Activated naive CD4-positive, alpha-beta T cell treated with anti-CD3 and anti-CD28 coated beads for 36 hours (primary cell): ENCODE results near the gene KRT28. TPM values are rescaled to one million over a fixed set of nuclear protein-coding genes. Genes with fewer than 3 reads are reported as not detected.
"Not testable (repeated sequence)": the region's sequence is repeated elsewhere in the genome, so short reads cannot be mapped to it uniquely, and the experiment has no call there.

Experiments used
- CTCF ChIA-PET: fragments of 350-600 bp; sonication (Branson Sonifier 250); formaldehyde crosslinking; loops from one replicate; lab custom pipeline; 2021; ENCODE audit warnings: antibody characterized with exemption; lab: Charles Lee
- DNase-seq: peaks from one replicate; pipeline ENCODE4 v3.0.0-alpha.2; 2020
- H3K27ac Mint-ChIP-seq: one replicate; pipeline ENCODE4 v1.8.0; 2021; ENCODE audit warnings: mild to moderate bottlenecking, mixed read lengths
- H3K27me3 Mint-ChIP-seq: one replicate; pipeline ENCODE4 v1.8.0; 2021; ENCODE audit warnings: low read depth, mixed read lengths
- H3K36me3 Mint-ChIP-seq: one replicate; pipeline ENCODE4 v1.8.0; 2021; ENCODE audit warnings: low read depth, mixed read lengths
- H3K4me1 Mint-ChIP-seq: one replicate; pipeline ENCODE4 v1.8.0; 2021; ENCODE audit warnings: low read depth, mixed read lengths
- H3K4me3 Mint-ChIP-seq: one replicate; pipeline ENCODE4 v1.8.0; 2021; ENCODE audit warnings: mild to moderate bottlenecking, moderate library complexity, mixed read lengths
- H3K9me3 Mint-ChIP-seq: one replicate; pipeline ENCODE4 v1.8.0; 2021; ENCODE audit warnings: mixed read lengths
- intact Hi-C: fragments of 100-400 bp; cut with micrococcal nuclease; formaldehyde crosslinking; loops from one replicate; pipeline ENCODE4 v1.15.1; 2023
- total RNA-seq, 2 experiments: library from RNA; stranded (reverse); gene quantifications; one replicate each; pipeline ENCODE4 v1.2.3, GENCODE V29; 2021

Gene KRT28
- total RNA-seq, 2 experiments from 2014 or later = not detected

- CTCF ChIA-PET = no interaction called here
- Mint-ChIP-seq H3K36me3 (peaks cover 13% of the 10 kb centered on the region), H3K27ac (no peak overlapping the region), H3K27me3 (peaks cover 18% of the 10 kb centered on the region), H3K4me3 (no peak overlapping the region), H3K4me1 (peaks cover 14% of the 10 kb centered on the region), H3K9me3 (no peaks in the 10 kb centered on the region)
- no peak for DNase-seq
- intact Hi-C loops = no loop called here
Observed at GRCh38 chr17:40816569-40816968, 16.8 kb upstream of the KRT28 start.

- CTCF ChIA-PET = interaction anchor here (1.0 kb wide), 1 partner anchor 848 kb away, joined by 3 read pairs; no protein-coding TSS in a partner anchor
- no peak for DNase-seq
- H3K4me1 Mint-ChIP-seq = peaks cover 13% of the 10 kb centered on the region
- H3K9me3 Mint-ChIP-seq = no peaks in the 10 kb centered on the region
- H3K27me3 Mint-ChIP-seq = peaks cover 27% of the 10 kb centered on the region
- intact Hi-C loops = no loop called here
- H3K27ac Mint-ChIP-seq = no peak overlapping the region
- peaks cover 13% of the 10 kb centered on the region for H3K36me3 Mint-ChIP-seq
- no peak overlapping the region for H3K4me3 Mint-ChIP-seq
Observed at GRCh38 chr17:40815381-40815780, 15.6 kb upstream of the KRT28 start.

GRCh38 chr17:40814657-40815056 is 14.9 kb upstream of the KRT28 start:
- H3K4me3 Mint-ChIP-seq, intact Hi-C loops, H3K4me1 Mint-ChIP-seq, H3K9me3 Mint-ChIP-seq, DNase-seq, H3K27ac Mint-ChIP-seq, CTCF ChIA-PET: not testable (repeated sequence)
- H3K27me3 Mint-ChIP-seq = peaks cover 32% of the 10 kb centered on the region
- peaks cover 13% of the 10 kb centered on the region for H3K36me3 Mint-ChIP-seq

DNA sequence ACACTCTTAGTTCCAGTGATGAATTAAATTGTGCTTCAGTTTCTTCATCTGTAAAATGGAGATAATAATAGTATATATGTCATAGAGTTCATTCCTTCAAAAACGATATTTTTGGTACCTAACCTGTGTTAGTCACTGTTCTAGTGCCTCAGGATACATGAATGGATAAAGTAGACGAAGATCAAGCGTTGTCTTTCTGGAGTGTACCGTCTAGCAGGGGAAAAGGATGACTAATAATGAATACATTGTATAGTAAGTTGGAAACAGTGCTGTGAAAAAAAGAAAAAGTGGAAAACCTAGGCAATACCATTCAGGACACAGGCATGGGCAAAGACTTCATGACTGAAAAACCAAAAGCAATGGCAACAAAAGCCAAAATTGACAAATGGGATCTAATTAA is 14.0 kb upstream of the KRT28 start:
- DNase-seq = no peak
- intact Hi-C loops = no loop called here
- Mint-ChIP-seq H3K4me1 (peaks cover 5% of the 10 kb centered on the region), H3K9me3 (no peaks in the 10 kb centered on the region), H3K36me3 (peaks cover 13% of the 10 kb centered on the region), H3K4me3 (no peak overlapping the region), H3K27ac (no peak overlapping the region), H3K27me3 (peaks cover 37% of the 10 kb centered on the region)
- CTCF ChIA-PET = no interaction called here

- Mint-ChIP-seq H3K9me3 (no peaks in the 10 kb centered on the region), H3K27ac (no peak overlapping the region), H3K36me3 (peaks cover 8% of the 10 kb centered on the region), H3K27me3 (peaks cover 41% of the 10 kb centered on the region), H3K4me3 (no peak overlapping the region), H3K4me1 (peaks cover 3% of the 10 kb centered on the region)
- CTCF ChIA-PET = interaction anchor here (0.7 kb wide), 1 partner anchor 18 kb away, joined by 3 read pairs; no protein-coding TSS in a partner anchor
- intact Hi-C loops = no loop called here
- no peak for DNase-seq
Observed at GRCh38 chr17:40812639-40813038, 12.9 kb upstream of the KRT28 start.

DNA sequence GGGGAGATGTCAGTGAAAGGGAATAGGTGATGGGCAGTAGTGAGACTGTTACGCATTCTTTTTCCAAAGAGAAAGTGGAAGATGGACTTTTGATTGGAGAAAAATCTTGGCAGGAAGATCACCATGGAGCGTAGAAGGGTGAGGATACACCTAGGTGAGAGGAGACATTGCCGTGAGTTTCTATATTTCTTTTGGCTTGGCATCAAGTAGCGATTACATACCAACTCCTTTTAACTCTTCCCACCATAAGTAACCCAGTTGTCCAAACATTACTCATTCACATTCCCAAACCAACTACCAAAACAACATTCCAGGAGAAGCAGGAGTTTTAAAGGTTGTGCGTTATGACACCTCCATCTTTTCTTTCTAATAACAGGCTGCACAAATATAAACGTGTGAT is 10.7 kb upstream of the KRT28 start:
- Mint-ChIP-seq H3K9me3 (no peaks in the 10 kb centered on the region), H3K36me3 (no peaks in the 10 kb centered on the region), H3K27me3 (peaks cover 48% of the 10 kb centered on the region), H3K4me1 (no peaks in the 10 kb centered on the region), H3K4me3 (no peak overlapping the region), H3K27ac (no peak overlapping the region)
- DNase-seq = no peak
- intact Hi-C loops = no loop called here
- CTCF ChIA-PET = no interaction called here

DNA sequence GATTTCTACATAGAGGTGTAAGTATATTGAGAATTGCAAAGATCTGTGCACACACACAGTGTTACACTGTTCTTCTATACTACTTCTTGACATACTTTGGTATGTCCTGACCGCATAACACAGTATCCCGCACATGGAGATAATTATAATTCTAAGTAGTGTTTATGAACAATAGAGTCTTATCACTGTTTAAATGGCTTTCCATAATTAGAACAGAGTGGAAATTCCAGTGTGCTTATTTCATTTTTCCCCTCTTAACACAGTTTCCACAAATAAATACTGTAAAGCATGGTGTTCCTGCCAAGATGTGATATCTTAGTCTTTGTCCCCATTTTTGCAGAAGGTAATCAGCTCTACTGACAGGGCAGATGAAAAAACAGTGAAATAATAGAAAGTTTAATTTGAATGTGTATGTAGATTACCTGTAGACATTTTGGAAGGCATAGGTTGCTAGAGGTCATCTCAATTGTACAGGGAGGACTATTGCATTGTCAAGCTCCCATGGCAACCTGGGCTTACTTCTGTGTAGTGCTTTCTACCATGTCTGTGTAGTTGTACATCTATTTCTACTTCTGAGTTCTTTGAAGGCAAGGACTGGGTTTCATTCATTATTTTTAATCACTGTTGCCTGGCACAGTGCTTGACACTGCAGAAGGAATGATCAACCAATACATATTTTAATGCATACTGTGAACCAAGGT is 10.1 kb upstream of the KRT28 start:
- no peaks in the 10 kb centered on the region for H3K36me3 Mint-ChIP-seq
- intact Hi-C loops = no loop called here
- CTCF ChIA-PET = interaction anchor here (0.9 kb wide), 1 partner anchor 853 kb away, joined by 3 read pairs; no protein-coding TSS in a partner anchor
- no peak for DNase-seq
- peaks cover 54% of the 10 kb centered on the region for H3K27me3 Mint-ChIP-seq
- H3K4me3 Mint-ChIP-seq = no peak overlapping the region
- H3K9me3 Mint-ChIP-seq = no peaks in the 10 kb centered on the region
- H3K27ac Mint-ChIP-seq = no peak overlapping the region
- H3K4me1 Mint-ChIP-seq = no peaks in the 10 kb centered on the region

DNA sequence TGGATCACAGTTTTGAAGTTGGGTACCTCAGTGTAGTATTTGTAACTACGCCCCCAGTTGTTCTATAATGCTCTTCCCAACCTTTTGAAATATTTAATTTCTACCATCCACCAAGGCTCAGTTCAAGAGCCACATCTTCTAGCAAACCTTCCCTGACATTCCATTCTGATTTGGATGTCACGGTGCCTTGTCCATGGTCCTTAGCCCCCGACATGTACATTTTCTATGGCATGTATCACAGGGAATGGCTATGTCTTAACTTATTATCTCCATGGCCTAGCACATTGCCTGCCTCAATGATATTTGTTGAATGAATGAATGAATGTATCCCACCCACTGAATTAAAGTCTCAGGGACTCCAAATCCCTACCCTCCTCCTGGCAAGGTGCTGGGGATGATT is 6.4 kb upstream of the KRT28 start:
- Mint-ChIP-seq H3K36me3 (no peaks in the 10 kb centered on the region), H3K4me3 (no peak overlapping the region), H3K9me3 (no peaks in the 10 kb centered on the region), H3K27me3 (peaks cover 35% of the 10 kb centered on the region), H3K4me1 (no peaks in the 10 kb centered on the region), H3K27ac (no peak overlapping the region)
- intact Hi-C loops = no loop called here
- no peak for DNase-seq
- CTCF ChIA-PET = interaction anchor here (0.6 to 2.1 kb wide), 4 partner anchors 50 to 856 kb away, joined by 3 to 9 read pairs (median 4); no protein-coding TSS in a partner anchor

DNA sequence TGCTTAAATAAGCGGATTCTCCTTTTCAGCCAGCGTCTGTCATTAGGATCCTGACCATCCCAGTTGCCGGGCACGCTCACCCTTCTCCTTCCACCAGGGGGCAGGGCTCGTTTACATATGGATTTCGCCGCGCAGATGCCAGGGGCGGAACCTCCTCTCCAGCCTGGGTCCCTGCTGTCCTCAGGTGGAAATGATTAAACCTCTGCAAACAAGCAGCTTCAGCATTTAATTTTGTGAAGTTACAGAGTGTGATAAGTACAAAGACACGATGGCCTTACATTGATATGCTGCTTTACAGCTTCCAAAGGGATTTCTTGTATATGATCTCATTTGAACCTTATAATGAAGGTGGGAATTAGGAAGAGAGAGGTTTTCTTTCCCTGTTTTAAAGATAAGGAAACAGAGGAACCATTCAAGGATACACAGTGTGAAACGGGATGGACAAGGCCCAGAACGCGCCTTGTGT is 3.9 kb upstream of the KRT28 start:
- H3K4me3 Mint-ChIP-seq = no peak overlapping the region
- peak; percentile 90 for DNase-seq
- H3K36me3 Mint-ChIP-seq = no peaks in the 10 kb centered on the region
- H3K27ac Mint-ChIP-seq = no peak overlapping the region
- no peaks in the 10 kb centered on the region for H3K4me1 Mint-ChIP-seq
- intact Hi-C loops = loop anchor here (1.0 to 5.0 kb wide), 7 partner anchors 49 to 863 kb away; no protein-coding TSS in a partner anchor
- H3K27me3 Mint-ChIP-seq = peaks cover 23% of the 10 kb centered on the region
- CTCF ChIA-PET = interaction anchor here (0.7 to 1.1 kb wide), 3 partner anchors 15 to 845 kb away, joined by 3 to 5 read pairs (median 3); no protein-coding TSS in a partner anchor
- no peaks in the 10 kb centered on the region for H3K9me3 Mint-ChIP-seq

GRCh38 chr17:40801157-40801556 is 1.4 kb upstream of the KRT28 start:
- H3K9me3 Mint-ChIP-seq = no peaks in the 10 kb centered on the region
- peaks cover 20% of the 10 kb centered on the region for H3K27me3 Mint-ChIP-seq
- no peak overlapping the region for H3K27ac Mint-ChIP-seq
- no peak for DNase-seq
- no peaks in the 10 kb centered on the region for H3K4me1 Mint-ChIP-seq
- no peaks in the 10 kb centered on the region for H3K36me3 Mint-ChIP-seq
- CTCF ChIA-PET = interaction anchor here (1.7 kb wide), 1 partner anchor 862 kb away, joined by 7 read pairs; no protein-coding TSS in a partner anchor
- no peak overlapping the region for H3K4me3 Mint-ChIP-seq
- intact Hi-C loops = loop anchor here (5.0 kb wide), 3 partner anchors 51 to 846 kb away; no protein-coding TSS in a partner anchor

DNA sequence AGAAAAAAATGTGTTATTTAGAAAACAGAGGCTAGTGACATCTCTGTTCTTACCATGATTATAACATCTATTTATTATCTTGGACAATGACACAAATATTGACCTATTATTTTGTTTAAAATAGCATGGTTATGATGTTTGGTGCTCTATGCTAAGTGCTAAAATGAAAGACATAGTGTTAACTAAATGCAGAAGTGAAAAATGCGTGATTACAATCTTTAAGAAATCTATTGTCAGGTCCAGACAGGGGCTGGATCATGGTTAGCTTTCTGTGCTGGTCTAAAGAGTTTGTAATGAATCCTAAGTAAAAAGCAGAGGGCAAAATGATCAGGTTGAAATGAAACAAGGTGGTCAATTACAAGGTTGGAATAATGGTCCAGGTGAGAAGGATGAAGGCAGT is 622 bp upstream of the KRT28 start:
- Mint-ChIP-seq H3K36me3 (no peaks in the 10 kb centered on the region), H3K9me3 (no peaks in the 10 kb centered on the region), H3K27me3 (peaks cover 18% of the 10 kb centered on the region), H3K27ac (no peak overlapping the region), H3K4me1 (no peaks in the 10 kb centered on the region), H3K4me3 (no peak overlapping the region)
- no peak for DNase-seq
- intact Hi-C loops = loop anchor here (5.0 kb wide), 3 partner anchors 52 to 847 kb away; no protein-coding TSS in a partner anchor
- CTCF ChIA-PET = no interaction called here

DNA sequence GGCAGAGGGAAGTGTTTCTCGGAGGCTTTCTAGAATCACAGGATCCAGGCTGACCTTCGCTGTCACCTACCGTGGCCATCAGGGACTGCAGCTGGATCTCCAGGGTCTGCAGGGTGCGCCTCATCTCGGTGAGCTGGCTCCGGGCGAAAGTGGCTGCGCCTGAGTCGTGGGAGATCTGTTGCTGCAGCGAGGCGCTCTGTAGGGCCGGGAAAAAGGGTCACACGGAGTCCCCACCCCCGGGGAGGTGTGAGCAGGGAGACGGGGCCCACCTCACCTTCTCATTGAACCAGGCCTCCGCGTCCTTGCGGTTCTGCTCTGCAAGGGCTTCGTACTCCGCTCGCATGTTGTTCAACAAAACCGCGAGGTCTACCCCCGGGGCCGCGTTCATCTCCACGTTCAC is 2.9 kb downstream of the KRT28 start:
- H3K9me3 Mint-ChIP-seq = no peaks in the 10 kb centered on the region
- intact Hi-C loops = no loop called here

More for the DNA sequence above, 2.9 kb downstream of the KRT28 start:
- Mint-ChIP-seq H3K4me3 (no peak overlapping the region), H3K27me3 (peaks cover 16% of the 10 kb centered on the region), H3K27ac (no peak overlapping the region), H3K4me1 (no peaks in the 10 kb centered on the region), H3K36me3 (no peaks in the 10 kb centered on the region)
- CTCF ChIA-PET = no interaction called here
- DNase-seq = no peak
